Measurements from ENCODE around the gene TEKT4.

- TF ChIP-seq POLR2A (IDR thresholded peaks at IDR 0.05; ENCODE audit: extremely low read depth, insufficient read length) (no peak), CTCF (IDR thresholded peaks at IDR 0.05; ENCODE audit: low read depth, low read length) (no peak)
These were observed 923 bp downstream of the TEKT4 start for GRCh38 chr2:94872088-94872618.
